ENCODE data around the gene BNC2.
A peak's percentile ranks its signal among the peaks of the same experiment; 100 is the strongest.
"Not testable (repeated sequence)": the region's sequence is repeated elsewhere in the genome, so short reads cannot be mapped to it uniquely, and the experiment has no call there.

BNC2 gene

DNA sequence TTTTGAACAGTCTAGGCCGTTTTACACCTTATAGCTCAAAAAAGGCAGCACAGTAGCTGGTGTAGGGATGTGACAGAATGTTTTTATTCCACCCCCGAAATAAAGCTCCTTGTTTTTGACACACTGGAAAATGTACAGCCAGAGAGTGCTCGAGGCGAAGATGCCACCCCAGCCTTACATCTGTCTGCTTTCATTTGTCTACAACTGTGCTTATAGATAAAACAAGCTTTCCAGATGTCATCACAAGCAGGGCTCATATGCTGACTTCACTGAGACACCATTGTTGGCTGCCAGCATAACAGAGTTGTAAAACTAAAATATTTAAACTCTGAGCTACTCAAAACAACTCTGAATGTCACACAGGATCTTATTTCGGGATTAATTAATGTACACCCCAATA, 386.3 kb downstream of the BNC2 start:
- no peak for DNase-seq

DNA sequence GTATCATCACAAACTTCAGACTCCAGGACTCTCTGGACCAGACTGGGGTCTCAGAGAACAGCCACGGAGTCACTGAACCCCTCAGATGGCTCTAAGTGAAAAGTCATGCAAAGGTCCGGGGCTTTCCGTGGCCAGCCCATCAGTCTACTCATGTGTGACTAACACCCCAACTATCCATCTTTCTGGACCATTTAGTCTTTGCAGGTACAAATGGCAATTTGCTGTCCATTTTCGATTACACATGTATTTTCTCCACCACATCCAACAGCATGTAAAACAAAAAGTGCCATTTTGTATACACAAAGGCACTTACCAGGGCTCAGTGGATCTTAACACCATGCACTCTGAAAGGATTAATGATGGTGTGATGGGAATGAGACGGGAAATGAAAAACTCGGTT, 387.7 kb downstream of the BNC2 start:
- DNase-seq, result no peak

DNA sequence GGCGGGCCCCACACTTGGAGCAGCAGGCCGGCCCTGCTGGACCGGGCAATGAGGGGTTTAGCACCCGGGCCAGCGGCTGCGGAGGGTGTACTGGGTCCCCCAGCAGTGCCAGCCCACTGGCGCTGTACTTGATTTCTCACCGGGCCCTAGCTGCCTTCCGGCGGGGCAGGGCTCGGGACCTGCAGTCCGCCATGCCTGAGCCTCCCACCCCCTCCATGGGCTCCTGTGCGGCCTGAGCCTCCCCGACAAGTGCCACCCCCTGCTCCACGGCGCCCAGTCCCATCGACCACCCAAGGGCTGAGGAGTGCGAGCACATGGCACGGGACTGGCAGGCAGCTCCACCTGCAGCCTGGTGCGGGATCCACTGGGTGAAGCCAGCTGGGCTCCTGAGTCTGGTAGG, 389.9 kb downstream of the BNC2 start:
- not testable (repeated sequence) for DNase-seq

DNA sequence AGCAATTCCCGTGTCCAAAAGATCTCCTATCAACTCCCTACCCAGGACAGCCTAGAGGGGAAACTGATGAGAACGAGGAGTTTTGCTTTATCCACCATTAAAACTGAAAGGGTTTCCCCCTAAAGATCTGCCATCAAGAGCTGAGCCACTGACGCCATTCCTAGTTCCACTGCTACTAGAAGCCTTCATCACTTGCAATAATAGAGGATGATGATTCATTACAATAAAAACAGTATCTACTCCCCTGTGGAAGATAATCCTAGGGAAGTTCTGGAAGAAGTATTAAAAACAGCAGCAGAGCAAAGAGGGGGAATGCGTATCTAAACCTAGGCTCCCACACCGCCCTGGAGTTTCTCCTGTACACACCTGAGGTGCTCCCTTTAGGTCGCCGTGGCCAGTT, 394.5 kb downstream of the BNC2 start:
- no peak for DNase-seq

DNA sequence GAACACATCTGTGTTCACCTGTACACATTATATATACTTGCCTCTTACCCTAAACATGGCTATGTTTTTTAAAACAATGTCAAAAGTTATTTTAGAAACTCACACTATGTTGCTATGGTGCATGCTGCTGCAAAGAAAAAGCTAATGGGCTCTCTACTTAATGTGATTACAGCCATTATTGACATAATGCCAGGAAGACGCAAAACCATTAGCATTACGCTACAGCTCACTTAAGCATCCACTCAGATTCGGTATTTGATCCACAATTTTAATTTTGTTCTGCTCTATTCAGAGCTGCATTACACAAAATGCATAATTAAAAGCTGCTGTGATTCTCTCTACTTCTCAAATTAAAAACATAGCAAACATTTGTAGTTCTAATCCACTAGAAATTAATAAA, 395.2 kb downstream of the BNC2 start:
- DNase-seq, result no peak

DNA sequence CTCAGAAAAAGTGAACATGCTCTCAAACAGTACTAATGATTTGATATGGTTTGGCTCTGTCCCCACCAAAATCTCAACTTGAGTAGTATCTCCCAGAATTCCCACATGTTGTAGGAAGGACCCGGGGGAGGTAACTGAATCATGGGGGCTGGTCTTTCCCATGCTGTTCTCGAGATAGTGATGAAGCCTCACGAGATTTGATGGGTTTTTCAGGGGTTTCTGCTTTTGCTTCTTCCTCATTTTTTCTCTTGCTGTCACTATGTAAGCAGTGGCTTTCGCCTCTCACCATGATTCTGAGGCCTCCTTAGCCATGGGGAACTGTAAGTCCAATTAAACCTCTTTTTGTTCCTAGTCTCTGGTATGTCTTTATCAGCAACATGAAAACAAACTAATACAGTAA, 401.3 kb downstream of the BNC2 start:
- DNase-seq, result no peak

DNA sequence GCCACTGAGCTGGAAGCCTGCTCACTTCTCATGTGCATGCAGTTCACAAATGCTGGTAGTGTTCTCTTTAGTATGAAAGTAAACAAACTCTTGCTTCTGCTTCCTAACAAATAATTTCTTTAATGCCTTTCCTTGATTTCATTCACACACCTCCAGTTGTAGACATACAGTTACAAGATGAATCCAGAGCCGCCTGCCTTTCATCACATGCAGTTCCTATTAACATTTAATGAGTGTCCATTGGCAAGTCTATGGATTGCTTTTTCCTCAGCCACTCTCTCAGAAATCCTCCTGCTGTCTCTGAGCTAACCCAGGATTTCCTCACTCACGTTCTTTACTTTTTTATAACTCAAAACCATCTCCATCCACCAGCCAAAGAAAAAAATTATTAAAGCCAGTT, 408.6 kb downstream of the BNC2 start:
- no peak for DNase-seq

DNA sequence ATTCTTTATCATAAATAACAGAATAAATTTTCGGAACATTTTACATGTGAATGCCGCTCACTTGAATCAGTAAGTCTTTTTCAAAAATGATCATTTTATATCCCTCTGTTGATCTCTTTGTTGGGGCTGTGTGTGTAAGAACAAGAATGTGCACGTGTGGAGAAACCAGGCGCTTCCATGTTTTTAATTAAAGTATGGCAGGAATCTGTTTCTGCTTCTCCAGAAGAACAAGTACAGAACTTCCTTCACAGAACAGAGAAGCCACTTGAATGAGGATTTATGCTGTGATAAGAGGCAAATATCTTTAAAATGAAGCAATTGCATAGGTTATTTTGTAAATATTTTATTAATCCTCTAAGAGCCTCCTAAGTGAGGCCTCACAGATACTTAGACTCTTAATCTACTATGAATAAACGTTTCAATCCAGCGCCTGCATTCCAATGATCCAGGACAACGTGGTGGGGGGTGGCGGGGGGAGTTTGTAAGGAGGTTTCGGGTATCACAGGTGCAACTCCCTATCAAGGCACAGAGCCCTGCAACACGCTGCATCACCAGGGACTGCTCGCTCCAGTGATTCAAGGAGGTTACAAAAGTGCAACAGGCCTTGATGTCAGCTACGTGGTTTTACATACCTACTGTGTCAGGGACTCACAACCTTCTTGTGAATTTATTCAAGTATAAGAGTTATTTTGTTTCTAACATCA, 409.2 kb downstream of the BNC2 start:
- peak; percentile 17 for DNase-seq

DNA sequence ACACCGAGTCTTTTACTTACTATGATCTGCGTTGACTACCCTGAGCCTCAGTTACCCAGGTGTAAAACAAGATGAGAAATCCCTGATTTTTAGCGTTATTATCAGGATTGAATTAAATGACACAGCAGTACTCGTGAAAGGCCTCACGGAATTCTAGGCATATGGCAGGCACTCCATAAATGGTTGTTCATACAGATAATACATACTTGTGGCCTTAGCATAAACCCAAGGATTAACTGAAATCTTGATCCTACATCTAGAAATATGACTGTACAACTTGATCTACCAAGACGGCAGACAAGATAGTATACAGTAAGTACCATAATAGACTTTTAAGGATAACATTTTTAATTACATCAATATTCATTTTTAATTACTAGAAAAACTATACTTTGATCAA, 409.8 kb downstream of the BNC2 start:
- no peak for DNase-seq

DNA sequence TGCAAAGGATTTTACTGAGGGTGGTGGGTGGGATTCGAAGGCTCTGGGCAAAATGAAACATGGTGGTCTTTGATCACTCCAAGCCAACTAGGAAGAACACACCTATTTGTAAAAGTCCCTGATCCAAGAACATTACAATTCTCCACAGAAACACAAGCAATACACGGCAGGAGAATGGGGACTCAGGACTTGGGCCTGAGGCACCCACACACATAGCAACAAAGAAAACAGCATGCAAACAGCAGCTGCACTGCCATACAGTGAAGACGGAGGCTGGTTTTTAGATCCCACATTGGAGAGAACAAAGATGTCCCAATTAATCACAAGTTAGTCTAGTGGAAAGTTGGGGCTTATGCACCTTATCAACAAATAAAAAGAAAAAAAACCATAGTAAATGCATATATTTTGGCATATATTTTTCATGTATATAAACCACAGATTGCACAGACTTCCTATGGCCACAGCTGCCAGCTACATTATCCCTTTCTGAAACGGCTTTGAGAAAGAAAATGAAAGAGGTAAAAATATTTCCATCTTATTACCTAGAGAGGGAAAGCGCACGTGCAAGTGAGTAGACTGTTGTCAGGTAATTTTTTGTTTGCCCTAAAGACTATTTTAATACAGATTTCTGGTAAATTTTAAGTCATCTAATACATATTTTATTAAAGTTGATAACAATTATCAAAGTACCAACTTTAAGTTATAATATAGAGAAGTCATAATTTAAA, 410.9 kb downstream of the BNC2 start:
- no peak for DNase-seq

DNA sequence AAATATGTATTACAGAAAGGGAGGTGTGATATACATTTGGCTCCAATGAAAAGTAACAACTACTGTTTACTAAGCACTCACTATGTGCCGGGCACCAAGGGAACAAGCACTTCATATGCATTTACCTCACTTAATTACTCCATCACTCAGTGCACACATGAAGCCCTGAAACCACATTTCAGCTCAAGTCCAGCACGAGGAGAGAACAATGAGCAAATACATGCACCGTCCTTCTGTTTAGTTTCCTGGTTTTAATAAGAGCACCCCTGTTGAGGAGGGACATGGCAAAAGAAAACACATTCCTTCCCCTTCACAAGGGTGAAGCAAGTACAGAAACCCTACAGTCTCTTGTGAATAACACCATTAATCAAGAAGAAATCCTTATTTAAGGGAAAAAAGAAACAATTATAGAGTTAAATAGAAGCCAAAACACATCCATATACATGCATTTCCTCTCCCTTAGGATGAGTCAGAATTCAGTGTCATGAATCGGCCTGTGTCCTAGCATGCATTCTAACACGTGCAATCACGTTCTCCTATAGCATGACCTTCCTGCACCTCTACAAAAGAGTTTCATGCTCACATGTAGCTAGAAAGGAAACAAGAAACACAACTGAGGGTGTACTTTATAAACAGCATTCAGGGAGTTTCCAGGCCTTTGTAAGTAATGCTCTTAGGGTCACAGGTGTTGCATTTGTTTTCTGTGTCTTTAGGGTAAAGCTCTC, 411.6 kb downstream of the BNC2 start:
- no peak for DNase-seq

DNA sequence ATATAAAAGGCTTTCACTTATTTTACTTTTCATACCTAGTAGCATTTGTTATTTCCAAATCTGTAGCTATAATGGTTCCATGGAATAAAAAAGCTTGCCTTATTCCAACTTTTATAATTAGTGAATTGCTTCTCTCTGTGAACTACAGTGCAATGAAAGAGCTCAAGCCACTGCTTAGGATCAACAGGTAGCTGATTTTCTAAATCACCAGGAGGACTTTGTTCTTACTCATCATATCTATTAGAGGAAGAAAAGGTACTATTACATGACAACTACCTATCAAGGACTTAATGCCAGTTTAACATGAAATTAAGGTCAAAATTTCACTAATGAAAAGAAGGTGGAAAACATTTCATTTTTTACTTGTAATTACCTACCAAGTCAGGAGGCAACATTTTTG, 414.6 kb downstream of the BNC2 start:
- DNase-seq, result no peak

DNA sequence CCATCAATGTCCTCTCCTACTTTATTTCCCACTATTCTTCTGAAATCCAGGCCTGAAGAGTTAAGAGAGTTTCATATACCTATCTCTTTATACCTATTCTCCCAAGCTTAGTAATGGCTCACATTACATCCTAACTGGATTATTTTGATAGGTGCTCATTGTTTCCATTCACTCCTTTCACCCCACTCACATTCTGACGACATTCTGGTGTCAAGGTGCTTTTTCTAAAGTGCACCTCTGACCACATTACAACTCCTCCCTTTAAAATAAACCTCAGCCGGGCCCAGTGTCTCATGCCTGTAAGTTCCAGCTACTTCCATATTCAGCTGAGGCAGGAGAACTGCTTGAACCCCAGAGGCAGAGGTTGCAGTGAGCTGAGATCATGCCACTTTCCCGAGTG, 417.1 kb downstream of the BNC2 start:
- DNase-seq, result no peak

DNA sequence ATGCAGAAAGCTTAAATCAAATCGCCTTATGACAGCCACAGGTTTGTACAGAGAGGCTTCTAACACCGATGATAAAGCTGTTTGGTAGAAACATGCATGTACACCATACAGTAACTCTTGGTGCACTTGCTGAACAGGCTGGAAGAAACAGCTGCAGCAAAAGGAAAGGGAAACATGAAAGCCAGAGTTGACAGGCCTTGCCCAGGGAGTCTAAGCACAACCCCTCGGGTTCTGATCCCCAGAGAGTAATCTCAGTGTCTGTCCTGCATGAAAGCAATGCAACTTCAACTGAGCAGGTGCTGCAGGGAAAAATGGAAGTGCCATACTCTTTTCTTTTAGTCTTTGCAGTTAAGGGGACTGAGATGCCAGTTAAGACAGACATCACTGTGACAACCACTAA, 419.9 kb downstream of the BNC2 start:
- DNase-seq, result no peak

DNA sequence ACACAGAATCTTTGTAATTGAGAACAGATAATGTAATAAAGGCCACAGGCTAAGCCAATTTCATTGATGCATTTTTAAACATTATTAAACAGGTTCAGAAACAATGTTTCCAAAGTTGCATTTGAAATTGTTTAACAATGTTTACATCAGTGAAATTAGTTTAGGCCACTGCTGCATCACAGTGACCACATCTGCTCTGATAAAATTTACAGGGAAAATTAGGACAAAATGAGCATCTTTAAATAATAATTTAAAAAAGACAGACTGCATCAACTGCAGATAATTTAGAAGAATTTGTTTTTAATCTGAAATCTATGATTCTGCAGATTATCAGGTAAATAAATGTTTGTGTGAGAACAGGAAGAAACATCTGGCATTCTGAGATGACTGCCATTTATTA, 420.4 kb downstream of the BNC2 start:
- DNase-seq, result no peak

DNA sequence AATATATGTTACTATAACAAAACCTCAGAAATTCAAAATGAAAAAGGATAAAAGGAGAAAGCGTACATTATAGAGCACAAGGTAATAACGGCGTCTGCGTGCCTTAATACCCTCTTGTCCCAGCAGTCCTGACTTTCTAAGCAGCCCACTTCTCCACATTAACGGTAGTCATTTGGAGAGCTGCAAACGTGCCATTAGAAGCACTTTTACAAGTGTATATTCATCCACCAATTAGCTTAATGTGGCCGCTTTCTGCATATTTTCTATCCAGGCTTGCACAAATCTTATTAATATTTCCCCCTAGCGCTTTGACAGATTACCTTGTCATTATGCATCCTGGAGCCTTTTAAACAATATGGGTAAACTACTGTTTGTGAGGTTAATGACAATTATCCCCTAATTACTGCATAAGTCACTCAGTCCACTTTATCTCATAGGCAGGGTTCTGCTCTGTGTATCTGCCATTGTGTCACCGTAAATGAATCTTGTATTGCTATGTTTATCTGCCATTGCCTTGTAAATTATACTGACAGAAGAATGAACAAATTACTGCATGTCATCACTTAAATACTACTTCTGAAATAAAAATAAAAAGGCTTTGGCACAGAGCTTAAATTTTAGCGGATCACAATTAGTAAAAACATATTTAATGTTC, 421.3 kb downstream of the BNC2 start:
- no peak for DNase-seq

DNA sequence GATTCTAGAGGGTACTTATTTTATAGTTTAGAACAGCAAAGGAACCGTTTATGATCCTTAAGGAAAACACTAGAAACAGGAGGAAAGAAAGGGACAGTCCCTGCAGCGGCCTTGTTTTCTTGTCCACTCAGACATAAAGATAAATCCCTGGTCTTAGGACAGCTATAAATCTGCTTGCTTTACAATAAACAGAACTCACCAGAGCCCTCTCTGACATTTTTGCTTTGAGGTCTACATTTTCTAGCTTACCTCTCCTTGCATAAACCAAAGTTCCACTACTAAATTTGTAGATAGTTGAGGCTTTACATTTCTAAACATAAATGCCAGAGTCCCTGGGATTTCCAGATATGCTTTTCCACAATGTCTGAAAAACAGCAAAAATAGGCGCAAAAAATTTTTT, 422.5 kb downstream of the BNC2 start:
- no peak for DNase-seq

DNA sequence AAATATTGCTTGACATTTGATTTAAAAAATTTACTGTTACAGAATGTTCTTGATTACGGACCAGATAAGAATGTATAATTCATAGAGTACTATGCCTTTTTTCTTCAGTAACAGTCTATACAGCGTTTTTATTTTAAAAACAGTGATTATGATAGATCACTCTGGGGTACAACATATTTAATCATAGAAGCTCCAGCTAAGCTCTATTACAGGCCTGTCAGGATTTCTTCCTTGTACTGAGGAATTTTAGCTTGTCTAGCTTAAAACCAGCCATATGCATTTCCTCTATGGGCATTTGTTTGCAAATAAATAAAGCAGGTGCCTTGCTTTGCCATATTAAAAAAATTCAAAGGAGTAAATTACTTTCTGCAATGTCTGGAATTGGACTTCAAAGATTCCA, 423.8 kb downstream of the BNC2 start:
- DNase-seq, result no peak

DNA sequence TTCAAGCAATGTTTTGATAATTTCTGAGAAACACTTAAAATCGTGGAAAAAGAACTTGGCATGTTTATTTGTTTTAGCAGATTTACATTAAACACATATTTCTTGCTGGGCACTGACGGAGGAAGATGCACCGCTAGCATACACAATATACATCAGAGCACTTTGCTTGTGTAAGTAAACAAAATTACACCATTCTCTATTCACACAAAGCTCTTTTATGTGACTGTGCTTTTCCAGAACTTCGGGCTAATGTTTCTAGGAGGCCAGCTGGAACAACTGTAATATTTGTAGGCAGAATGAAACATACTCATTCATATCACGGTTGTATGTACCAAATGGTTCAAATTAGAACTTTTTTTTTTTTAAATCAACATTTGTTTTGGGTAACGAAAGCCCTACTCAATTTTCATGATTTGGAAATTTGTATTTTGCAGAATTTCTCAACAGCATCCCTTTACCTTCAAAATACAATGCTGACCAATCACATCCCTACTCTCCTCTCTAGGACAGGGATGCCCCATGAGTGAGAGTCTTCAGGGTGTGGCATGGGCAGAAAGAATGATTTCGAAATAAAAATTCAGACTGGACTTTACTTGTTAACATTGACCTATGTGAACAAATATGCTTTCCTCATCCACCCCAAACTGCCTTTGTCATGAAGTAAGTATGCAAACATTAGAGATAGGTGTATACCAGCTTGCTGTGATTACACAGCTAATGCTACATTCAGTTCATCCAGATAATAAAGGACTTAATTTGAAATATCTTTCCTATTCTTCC, 425.1 kb downstream of the BNC2 start:
- no peak for DNase-seq

DNA sequence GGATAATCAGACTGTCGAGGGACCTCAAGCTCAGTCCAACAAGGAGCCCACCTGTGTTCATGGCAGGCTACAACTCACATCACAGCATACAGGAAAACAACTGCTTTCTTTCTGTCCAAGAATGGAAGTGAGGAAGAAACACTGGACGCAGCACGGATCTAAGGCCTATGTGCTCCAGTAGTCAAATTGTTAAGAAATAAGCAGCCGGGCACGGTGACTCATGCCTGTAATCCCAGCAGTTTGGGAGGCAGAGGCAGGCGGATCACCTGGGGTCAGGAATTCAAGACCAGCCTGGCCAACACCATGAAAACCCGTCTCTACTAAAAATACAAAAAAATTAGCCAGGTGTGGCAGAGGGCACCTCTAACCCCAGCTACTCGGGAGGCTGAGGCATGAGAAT, 427.8 kb downstream of the BNC2 start:
- DNase-seq, result no peak

DNA sequence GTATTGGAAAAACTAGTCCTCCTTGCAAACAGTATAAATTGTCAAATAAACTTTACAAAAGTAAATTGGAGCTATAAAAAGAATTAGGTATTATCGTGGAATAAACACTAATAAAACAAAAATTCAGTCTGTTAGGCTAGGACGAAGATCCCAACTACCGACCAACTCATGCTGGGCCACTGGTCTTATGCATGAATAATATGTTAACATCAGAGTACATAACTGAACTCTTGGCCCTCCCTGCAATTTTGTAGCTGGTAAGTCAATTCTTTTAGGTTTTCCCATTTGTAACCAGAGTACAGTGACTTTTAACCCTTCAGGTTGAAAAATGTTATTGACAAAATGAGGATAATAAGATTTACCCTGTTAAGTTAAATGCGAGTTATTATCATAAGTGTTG, 428.7 kb downstream of the BNC2 start:
- DNase-seq, result no peak

DNA sequence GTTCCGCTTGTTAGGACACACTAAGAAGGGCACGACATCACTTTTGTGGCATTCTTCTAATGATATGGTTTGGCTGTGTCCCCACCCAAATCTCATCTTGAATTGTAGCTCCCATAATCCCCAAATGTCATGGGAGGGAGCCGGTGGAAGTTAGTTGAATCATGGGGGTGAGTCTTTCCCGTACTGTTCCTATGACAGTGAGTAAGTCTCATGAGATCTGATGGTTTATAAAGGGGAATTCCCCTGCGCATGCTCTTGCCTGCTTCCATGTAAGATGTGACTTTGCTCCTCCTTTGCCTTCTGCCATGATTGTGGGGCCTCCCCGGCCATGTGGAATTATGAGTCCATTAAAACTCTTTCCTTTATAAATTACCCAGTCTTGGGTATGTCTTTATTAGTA, 431.6 kb downstream of the BNC2 start:
- DNase-seq, result not testable (repeated sequence)

DNA sequence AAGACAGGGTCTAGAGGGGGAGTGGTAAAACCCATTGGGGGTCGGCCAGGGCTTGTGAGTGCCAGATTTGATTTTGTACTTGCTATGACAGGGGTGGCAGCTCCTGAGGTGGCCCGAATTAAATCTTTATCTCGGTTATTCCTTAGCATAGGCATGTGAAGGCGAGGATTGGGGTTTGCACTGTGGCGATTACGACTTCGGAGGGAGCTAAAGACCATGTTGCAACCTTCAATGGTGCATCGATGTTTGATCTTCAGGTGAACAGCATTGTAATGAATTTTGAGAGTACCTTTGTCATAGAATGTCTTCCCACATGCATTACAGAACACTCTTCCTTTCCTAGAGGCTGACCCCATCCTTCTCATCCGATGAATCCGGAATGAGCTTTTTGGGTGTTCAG, 433.9 kb downstream of the BNC2 start:
- no peak for DNase-seq

All from retina (tissue), 1 donor.